C4-2B (cell line): ENCODE results near the gene DOC2B.
A peak's percentile ranks its signal among the peaks of the same experiment; 100 is the strongest.
"Not testable (repeated sequence)": the region's sequence is repeated elsewhere in the genome, so short reads cannot be mapped to it uniquely, and the experiment has no call there.

Source experiments
- H3K27ac ChIP-seq: fragments of 450-650 bp; 2 replicates; pipeline ENCODE4 v1.5.1; 2017
- CTCF ChIP-seq: fragments of 450-650 bp; conservative IDR thresholded peaks from 2 replicates; pipeline ENCODE4 v1.5.1; 2017; ENCODE audit warnings: mild to moderate bottlenecking
- ZFX ChIP-seq: fragments of 450-650 bp; IDR thresholded peaks from 2 replicates; pipeline ENCODE4 v1.6.1; 2017

DOC2B gene

GRCh38 chr17:226108-227077, 44.9 kb upstream of the DOC2B start:
- no peak for TF ChIP-seq ZFX
- no peak for TF ChIP-seq CTCF
- H3K27ac ChIP-seq, result no peak overlapping the region

- no peak overlapping the region for H3K27ac ChIP-seq
- no peak for TF ChIP-seq ZFX
- no peak for TF ChIP-seq CTCF
Measured at GRCh38 chr17:225551-225950, 44.1 kb upstream of the DOC2B start.

- H3K27ac ChIP-seq, result not testable (repeated sequence)
Measured at GRCh38 chr17:224576-224975, 43.1 kb upstream of the DOC2B start.

- H3K27ac ChIP-seq, result no peak overlapping the region
- TF ChIP-seq CTCF (no peak), ZFX (no peak)
Measured at GRCh38 chr17:223723-224471, 42.4 kb upstream of the DOC2B start.

- no peak overlapping the region for H3K27ac ChIP-seq
- TF ChIP-seq ZFX, result no peak
- no peak for TF ChIP-seq CTCF
Measured at GRCh38 chr17:222172-222571, 40.7 kb upstream of the DOC2B start.

GRCh38 chr17:219696-220095, 38.2 kb upstream of the DOC2B start:
- H3K27ac ChIP-seq, result no peak overlapping the region
- TF ChIP-seq ZFX, result no peak

- TF ChIP-seq ZFX, result no peak
- TF ChIP-seq CTCF, result no peak
- H3K27ac ChIP-seq, result no peak overlapping the region
Measured at GRCh38 chr17:218432-219110, 37.1 kb upstream of the DOC2B start.

GRCh38 chr17:216625-217024, 35.2 kb upstream of the DOC2B start:
- no peak overlapping the region for H3K27ac ChIP-seq
- TF ChIP-seq CTCF (no peak), ZFX (no peak)

GRCh38 chr17:215563-216478, 34.4 kb upstream of the DOC2B start:
- H3K27ac ChIP-seq, result peak overlapping the region; percentile 45
